COLO668 (cell line): ENCODE data around the gene CDH8.
"Not testable (repeated sequence)": the region's sequence is repeated elsewhere in the genome, so short reads cannot be mapped to it uniquely, and the experiment has no call there.

ENCODE experiments used
- DNase-seq: peaks from one replicate; lab custom pipeline; 2025; ENCODE audit not compliant: unreplicated experiment; lab: John Stamatoyannopoulos, UW

CDH8 gene

DNA sequence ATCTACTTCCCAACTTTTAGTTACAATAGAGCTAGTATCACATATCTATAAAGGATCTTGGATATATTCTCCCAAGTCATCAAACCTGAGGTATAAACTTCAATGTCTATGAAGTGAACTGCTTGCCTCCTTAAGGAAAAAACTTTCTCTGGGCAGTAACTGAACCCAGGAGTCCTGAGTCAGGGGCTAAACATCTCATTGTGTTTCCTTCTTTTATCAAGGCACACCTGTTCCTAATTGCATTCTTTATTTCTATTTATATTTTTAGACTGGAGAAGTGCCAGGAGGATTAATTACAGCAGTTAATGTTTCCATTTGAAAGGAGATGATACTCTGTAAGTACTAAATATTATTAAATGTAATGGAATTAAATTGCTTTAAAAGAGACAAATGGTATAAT, 98.6 kb downstream of the CDH8 start:
- no peak for DNase-seq

DNA sequence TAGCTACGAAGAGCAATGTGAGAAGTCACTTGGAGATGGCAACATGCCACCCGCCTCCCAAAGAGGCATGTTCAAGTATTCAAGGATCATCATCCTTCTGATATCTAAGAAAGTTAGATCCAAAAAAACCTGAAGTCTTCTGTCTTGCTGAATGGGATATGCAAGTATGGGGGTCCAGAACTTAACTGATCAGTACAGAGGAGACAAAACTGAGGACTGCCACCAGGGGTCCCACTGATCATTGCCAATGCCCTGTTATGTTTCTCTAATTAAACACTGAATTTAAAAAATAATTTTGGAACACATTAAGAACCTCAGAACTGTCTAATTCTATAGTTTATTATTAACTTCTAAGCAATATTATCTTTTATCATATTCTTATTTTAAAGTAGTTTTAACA, 99.7 kb downstream of the CDH8 start:
- DNase-seq = no peak

DNA sequence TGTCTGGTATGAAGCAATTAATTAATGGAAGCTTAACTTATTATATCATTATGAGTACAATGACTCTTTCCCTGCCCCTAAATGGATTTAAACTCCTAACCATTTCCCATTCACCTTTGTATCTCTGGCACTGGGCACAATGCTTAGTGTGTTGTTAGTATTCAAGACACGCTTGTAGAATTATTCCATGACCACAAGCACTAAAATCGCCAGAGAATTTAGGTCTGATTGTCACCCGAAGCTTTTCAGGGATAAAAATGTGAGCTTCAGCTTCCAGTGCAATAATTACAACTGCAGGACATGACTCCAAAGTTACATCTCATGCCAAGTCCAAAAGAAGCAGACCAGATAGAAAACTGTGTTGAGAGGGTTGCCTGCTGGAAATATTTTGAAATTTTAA, 101.6 kb downstream of the CDH8 start:
- no peak for DNase-seq

DNA sequence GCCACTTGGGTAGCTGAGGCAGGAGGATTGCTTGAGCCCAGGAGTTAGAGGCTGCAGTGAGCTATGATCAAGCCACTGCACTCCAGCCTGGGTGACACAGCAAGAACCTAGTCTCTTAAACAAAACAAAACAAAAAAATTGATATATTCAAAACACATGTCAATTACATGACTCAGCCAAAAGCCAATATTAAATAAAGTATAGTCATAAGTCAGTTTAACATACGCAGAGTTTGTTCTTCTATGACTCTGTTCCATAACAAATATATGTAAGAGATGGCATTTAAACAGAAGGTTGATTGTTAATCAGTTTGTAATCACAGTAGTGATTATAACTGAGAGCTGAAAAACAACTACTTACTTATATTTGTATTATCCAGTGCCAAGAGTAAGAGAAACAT, 106.5 kb downstream of the CDH8 start:
- DNase-seq = no peak

GRCh38 chr16:61926766-61927165, 109.5 kb downstream of the CDH8 start:
- no peak for DNase-seq

- DNase-seq = no peak
Measured at GRCh38 chr16:61923629-61924028, 112.6 kb downstream of the CDH8 start.

DNA sequence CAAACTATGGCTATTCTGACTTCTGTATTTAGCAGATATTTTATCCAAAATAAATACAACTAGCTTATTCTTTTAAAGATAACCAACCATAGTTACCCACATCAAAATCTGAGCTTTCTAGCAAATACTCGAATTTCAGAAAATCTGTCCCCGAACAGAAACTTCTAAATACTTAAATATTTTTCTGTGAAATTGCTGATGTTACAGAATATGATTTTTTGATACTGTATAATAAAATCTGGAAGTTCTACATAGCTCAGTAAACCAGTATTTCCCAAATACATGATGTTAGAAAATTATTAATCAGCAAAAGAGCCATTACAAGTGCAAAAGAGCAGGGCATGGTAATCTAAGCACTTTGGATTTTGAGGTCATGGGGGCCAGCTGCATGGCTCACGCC, 114.9 kb downstream of the CDH8 start:
- no peak for DNase-seq

DNA sequence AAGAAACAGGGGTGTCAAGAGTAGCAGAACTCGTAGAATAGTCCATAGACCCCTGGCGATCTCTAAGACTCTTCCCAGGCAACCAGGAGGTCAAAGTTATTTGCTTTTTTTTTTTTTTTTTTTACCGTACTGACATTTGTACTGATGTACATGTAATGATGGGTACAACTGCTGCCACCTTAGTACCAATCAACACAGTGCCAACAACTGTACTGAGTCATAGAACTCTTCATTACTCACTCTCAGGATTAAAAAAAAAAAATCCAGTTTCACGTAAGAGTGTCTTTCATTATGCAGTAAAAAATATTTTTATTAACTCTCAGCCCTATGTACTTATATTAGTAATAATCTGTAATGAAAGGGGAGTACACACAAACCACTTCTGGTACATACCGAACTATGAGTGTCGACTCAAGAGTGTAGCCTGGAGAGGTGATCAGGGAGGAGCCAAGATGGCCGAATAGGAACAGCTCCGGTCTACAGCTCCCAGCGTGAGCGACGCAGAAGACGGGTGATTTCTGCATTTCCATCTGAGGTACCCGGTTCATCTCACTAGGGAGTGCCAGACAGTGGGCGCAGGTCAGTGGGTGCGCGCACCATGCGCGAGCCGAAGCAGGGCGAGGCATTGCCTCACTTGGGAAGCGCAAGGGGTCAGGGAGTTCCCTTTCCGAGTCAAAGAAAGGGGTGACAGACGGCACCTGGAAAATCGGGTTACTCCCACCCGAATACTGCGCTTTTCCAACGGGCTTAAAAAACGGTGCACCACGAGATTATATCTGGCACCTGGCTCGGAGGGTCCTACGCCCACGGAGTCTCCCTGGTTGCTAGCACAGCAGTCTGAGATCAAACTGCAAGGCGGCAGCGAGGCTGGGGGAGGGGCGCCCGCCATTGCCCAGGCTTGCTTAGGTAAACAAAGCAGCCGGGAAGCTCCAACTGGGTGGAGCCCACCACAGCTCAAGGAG, 118.1 kb downstream of the CDH8 start:
- not testable (repeated sequence) for DNase-seq

- DNase-seq = no peak
Measured at GRCh38 chr16:61915569-61915968, 120.7 kb downstream of the CDH8 start.

DNA sequence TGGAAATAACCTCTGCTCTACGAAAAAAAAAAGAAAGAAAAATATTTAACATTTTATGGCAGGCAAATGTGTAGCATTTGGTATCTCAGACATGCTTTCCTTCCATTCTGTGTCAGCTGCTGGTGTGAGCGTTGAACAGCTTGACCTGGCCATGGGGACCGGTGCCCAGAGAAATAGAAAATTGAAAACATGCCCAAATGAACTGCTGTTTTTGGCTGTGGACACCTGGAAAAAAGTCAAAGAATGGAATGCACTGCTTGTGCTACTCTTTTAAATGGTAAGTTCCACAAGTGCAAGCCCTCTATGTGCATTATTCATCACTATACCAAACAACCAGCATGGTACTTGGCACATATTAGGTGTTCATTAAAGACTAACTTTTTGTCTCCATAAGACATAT, 127.2 kb downstream of the CDH8 start:
- DNase-seq = no peak

- DNase-seq = no peak
Measured at GRCh38 chr16:61908426-61908825, 127.8 kb downstream of the CDH8 start.

- no peak for DNase-seq
Measured at GRCh38 chr16:61901689-61902088, 134.5 kb downstream of the CDH8 start.

GRCh38 chr16:61900482-61900881, 135.8 kb downstream of the CDH8 start:
- no peak for DNase-seq

DNA sequence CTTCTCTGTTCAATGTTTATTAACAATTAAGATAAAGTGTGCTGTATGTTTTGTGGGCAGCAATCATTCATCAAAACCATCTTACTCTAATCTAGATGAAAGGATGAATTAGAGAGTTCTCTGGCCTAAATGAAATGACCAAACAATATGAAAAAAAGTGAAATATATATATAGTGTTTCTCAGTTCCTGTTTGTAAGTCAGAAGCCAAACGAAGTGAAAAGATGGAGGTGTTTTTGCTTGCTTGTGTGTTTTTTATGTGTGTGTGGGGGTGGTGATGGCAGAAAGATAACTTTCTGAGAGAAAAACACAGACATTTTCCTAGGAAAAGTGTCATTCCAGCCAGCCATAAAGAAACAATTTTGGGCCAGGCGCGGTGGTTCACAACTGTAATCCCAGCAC, 138.6 kb downstream of the CDH8 start:
- DNase-seq = no peak

DNA sequence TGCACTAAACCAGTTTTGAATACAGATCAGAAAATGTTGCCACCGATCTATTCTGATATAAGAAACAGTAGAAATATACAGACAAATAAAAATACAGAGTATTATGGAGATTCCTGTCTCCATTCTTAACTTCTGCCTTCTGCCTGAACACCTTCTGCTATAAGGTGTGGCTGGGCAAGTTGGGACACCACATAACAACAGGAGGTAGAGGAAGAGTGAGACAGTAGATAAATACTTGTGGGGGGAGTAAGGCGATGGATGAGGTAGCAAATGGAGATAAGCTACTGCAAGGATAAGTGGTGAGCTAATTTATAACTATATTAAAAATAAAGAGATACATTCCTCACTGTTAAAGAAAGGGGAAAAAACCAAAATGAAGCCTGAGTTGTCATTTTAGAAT, 143.7 kb downstream of the CDH8 start:
- DNase-seq = no peak

DNA sequence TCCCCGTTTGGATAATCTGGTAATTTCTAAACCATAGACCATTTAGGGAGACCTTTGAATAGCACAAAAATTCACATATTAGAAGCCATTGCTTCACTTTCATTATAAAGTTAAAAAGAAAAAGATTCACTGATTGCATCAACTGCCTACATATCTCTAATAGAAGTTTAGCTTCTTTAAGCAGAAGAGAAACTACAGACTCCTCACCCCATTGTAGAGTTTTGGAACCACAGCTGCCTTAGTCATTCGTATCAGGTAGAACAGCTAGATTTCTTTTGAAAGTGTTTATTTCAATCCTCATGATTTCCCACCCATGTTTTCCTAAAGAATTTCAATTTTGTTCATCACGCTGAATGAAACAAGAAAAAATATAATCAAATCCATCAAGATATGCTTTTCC, 144.8 kb downstream of the CDH8 start:
- DNase-seq = no peak

DNA sequence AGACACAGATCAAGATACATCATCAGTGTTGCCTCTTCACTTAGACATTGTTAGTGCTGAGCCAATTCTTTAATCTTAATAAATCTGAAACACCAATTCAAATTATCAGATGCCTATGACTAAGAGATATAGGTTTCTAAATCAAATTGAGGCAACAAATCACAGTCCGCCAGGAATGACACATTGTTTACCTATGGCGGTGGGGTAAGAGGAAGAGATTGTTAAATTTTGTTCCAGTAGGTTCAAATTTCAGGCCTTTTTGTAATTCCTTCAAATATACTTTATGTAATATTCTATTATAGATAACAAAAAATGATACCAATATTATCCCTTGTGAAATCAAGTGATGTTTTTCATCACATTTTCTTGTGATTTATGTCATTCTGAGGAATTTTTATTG, 145.9 kb downstream of the CDH8 start:
- no peak for DNase-seq

- no peak for DNase-seq
Measured at GRCh38 chr16:61887903-61888302, 148.3 kb downstream of the CDH8 start.

DNA sequence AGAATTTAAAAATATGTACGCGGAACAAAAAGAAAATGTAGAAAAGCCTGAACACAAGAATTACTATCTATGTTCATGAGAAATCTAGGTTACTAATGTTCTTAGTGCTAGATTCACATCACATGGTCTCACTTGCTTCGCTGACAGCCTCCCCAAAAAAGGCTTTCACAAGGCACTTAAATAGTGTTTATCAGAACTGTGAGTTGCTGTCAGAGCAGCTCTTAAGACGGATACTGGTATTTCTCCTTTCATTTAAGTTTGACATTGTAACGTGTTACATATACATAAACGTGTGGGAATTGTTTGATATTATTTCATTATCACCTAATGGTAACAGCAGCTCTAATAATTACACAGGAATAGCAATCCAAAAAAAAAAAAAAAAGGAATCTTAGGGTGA, 150.9 kb downstream of the CDH8 start:
- DNase-seq = no peak

DNA sequence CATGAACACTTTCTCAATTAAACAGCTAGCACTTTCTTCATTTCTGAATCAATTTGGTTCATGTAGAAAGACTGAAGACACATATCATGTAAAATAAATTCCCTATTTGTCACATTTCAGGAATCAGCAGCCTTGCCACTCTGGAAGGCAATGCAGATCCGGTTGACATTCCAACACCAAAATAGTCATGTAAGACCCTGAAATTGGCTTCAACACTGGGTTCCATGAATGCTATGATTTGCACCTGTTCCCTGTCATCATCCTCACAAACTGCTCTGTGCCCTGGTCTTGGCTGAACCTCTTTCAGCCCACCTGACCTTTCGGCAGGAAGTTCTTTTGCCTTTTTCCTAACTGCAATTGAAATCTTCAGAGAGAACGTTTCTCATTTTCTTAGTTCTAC, 156.9 kb downstream of the CDH8 start:
- DNase-seq = no peak

DNA sequence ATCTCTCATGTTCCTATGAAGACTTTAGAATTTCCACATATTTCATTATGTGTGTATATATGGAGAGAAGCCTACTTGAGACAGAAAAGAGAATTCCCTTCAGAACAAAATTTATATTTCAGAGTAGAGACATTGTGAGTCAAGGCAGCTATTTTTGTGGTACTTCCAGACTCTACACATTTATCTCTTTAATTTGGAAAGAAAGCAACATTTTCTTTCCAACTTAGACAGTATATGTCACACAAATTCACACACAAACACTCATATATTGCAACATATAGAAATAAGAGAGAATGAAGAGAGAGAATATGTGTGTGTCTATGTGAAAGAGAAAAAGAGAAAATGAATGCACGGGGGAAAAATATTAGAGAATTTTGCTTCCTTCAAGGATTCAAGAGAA, 158.8 kb downstream of the CDH8 start:
- DNase-seq = no peak

GRCh38 chr16:61872778-61873119, 163.5 kb downstream of the CDH8 start:
- DNase-seq = no peak
